H1 (cell line): ENCODE results near the gene GIPC1. TPM values are rescaled to one million over a fixed set of nuclear protein-coding genes. Genes with fewer than 3 reads are reported as not detected.

Experiments used
- CTCF ChIA-PET: fragments of 300-600 bp; sonication (Branson Sonifier 250); formaldehyde crosslinking; loops from one replicate; lab custom pipeline; 2021; ENCODE audit not compliant: partially characterized antibody; lab: Charles Lee
- POLR2A ChIA-PET: fragments of 300-600 bp; sonication (Branson Sonifier 250); formaldehyde crosslinking; loops from one replicate; lab custom pipeline; 2021; ENCODE audit warnings: inconsistent platforms; ENCODE audit not compliant: partially characterized antibody; lab: Charles Lee
- DNase-seq, 2 experiments: peaks; one replicate each; pipeline versions ENCODE4 v3.0.0 to v3.0.0-alpha.2; 2010 to 2022; ENCODE audit warnings: low spot score in 2 of 2, low read depth in 1 of 2, mixed read lengths in 1 of 2
- FAIRE-seq: peaks from 2 replicates; lab custom pipeline; 2011; peaks lifted over from hg19 to GRCh38; lab: Jason Lieb, UNC
- H2AFZ ChIP-seq: 2 replicates; pipeline ENCODE4 v1.8.1; 2012; ENCODE audit warnings: low read length, inconsistent platforms
- H2AK5ac ChIP-seq: 2 replicates; pipeline ENCODE4 v1.6.1; 2013; ENCODE audit warnings: low read depth, low read length
- H2BK120ac ChIP-seq: replicated peaks from 2 replicates; pipeline ENCODE3; 2013; ENCODE audit warnings: low read depth, low read length, inconsistent platforms
- H2BK12ac ChIP-seq: 2 replicates; pipeline ENCODE4 v1.6.1; 2013; ENCODE audit warnings: low read depth, low read length
- H2BK15ac ChIP-seq: 2 replicates; pipeline ENCODE4 v1.6.1; 2013; ENCODE audit warnings: low read length
- H2BK20ac ChIP-seq: 2 replicates; pipeline ENCODE4 v1.6.1; 2013; ENCODE audit warnings: low read length
- H2BK5ac ChIP-seq: 2 replicates; pipeline ENCODE4 v1.6.1; 2013; ENCODE audit warnings: low read depth, low read length
- H3K14ac ChIP-seq: 2 replicates; pipeline ENCODE4 v1.6.1; 2013; ENCODE audit warnings: inconsistent platforms; ENCODE audit not compliant: insufficient read length
- H3K18ac ChIP-seq: 2 replicates; pipeline ENCODE4 v1.6.1; 2013; ENCODE audit warnings: low read length; ENCODE audit errors: extremely low read depth
- H3K23ac ChIP-seq: 2 replicates; pipeline ENCODE4 v1.6.1; 2013; ENCODE audit warnings: inconsistent platforms; ENCODE audit not compliant: insufficient read length
- H3K23me2 ChIP-seq: 2 replicates; pipeline ENCODE4 v1.6.1; 2013; ENCODE audit warnings: low read depth, low read length
- H3K27ac ChIP-seq: 2 replicates; pipeline ENCODE4 v1.6.1; 2011; ENCODE audit warnings: low read depth, low read length, inconsistent platforms
- H3K27me3 ChIP-seq, 4 experiments: replicated peaks in 1 of 4; 1 replicate in 1 of 4; 2 replicates in 3 of 4; pipeline versions ENCODE4 v1.6.1 to v1.8.1; 2011 to 2013; ENCODE audit warnings: low read length in 3 of 4, mild to moderate bottlenecking in 3 of 4, inconsistent platforms in 2 of 4, mixed read lengths in 2 of 4, moderate library complexity in 1 of 4; ENCODE audit not compliant: control insufficient read depth in 3 of 4, insufficient read depth in 3 of 4; ENCODE audit errors: extremely low read depth in 1 of 4
- H3K36me3 ChIP-seq, 4 experiments: 2 replicates each; pipeline versions ENCODE4 v1.6.1 to v1.8.1; 2011 to 2013; ENCODE audit warnings: mild to moderate bottlenecking in 4 of 4, low read length in 3 of 4, moderate library complexity in 2 of 4, control low read depth in 1 of 4, inconsistent platforms in 1 of 4; ENCODE audit not compliant: insufficient read depth in 4 of 4, control insufficient read depth in 2 of 4
- H3K4ac ChIP-seq: replicated peaks from 2 replicates; pipeline ENCODE3; 2013; ENCODE audit warnings: low read length, low read depth, mixed read lengths, inconsistent platforms; ENCODE audit not compliant: insufficient read length
- H3K4me1 ChIP-seq, 4 experiments: replicated peaks in 1 of 4; 1 replicate in 1 of 4; 2 replicates in 3 of 4; pipeline versions ENCODE4 v1.6.1 to v1.8.1; 2011 to 2013; ENCODE audit warnings: low read length in 3 of 4, inconsistent platforms in 2 of 4, mixed read lengths in 1 of 4; ENCODE audit not compliant: insufficient read depth in 4 of 4, control insufficient read depth in 3 of 4
- H3K4me2 ChIP-seq, 2 experiments: 2 replicates each; pipeline versions ENCODE4 v1.6.1 to v1.8.1; 2011 to 2013; ENCODE audit warnings: low read depth in 2 of 2, low read length in 2 of 2, control low read depth in 1 of 2, inconsistent platforms in 1 of 2, mild to moderate bottlenecking in 1 of 2; ENCODE audit not compliant: insufficient read depth in 1 of 2
- H3K4me3 ChIP-seq, 4 experiments: fragments of 200-600, 300-600 bp in 1 of 4; sonication (generic), shearing (Covaris generic), sonication (Bioruptor Twin) in 1 of 4; 2 replicates each; pipeline versions ENCODE4 v1.5.1 to v1.8.1; 2011 to 2016; ENCODE audit warnings: low read length in 4 of 4, low read depth in 3 of 4, control low read depth in 2 of 4, inconsistent platforms in 2 of 4, mild to moderate bottlenecking in 2 of 4, mixed read lengths in 1 of 4, moderate library complexity in 1 of 4; ENCODE audit not compliant: insufficient read depth in 2 of 4; ENCODE audit errors: extremely low read depth in 1 of 4
- H3K56ac ChIP-seq: replicated peaks from 2 replicates; pipeline ENCODE3; 2013; ENCODE audit warnings: low read depth, mild to moderate bottlenecking, mixed read lengths, low read length, inconsistent platforms; ENCODE audit not compliant: insufficient read length
- H3K79me1 ChIP-seq: 2 replicates; pipeline ENCODE4 v1.6.1; 2013; ENCODE audit warnings: low read depth, low read length, control low read depth
- H3K79me2 ChIP-seq, 2 experiments: 2 replicates each; pipeline versions ENCODE4 v1.6.1 to v1.8.1; 2012 to 2013; ENCODE audit warnings: low read length in 2 of 2, mild to moderate bottlenecking in 2 of 2, inconsistent platforms in 1 of 2; ENCODE audit not compliant: insufficient read depth in 2 of 2, control insufficient read depth in 1 of 2
- H3K9ac ChIP-seq, 4 experiments: replicated peaks in 1 of 4; 1 replicate in 1 of 4; 2 replicates in 3 of 4; pipeline versions ENCODE4 v1.6.1 to v1.8.1; 2011 to 2013; ENCODE audit warnings: low read depth in 3 of 4, low read length in 3 of 4, control low read depth in 2 of 4, mild to moderate bottlenecking in 2 of 4, moderate library complexity in 2 of 4, inconsistent platforms in 1 of 4; ENCODE audit errors: extremely low read depth in 1 of 4
- H3K9me3 ChIP-seq, 2 experiments: 2 replicates each; pipeline versions ENCODE4 v1.6.1 to v1.8.1; 2012 to 2013; ENCODE audit warnings: mild to moderate bottlenecking in 2 of 2, moderate library complexity in 2 of 2, control low read depth in 1 of 2, inconsistent platforms in 1 of 2, low read depth in 1 of 2, low read length in 1 of 2, mixed read lengths in 1 of 2; ENCODE audit not compliant: insufficient read depth in 2 of 2
- H4K20me1 ChIP-seq, 2 experiments: replicated peaks in 1 of 2; 2 replicates each; pipeline versions ENCODE3 to v1.8.1; 2011 to 2013; ENCODE audit warnings: inconsistent platforms in 2 of 2, low read length in 2 of 2, mild to moderate bottlenecking in 1 of 2; ENCODE audit not compliant: insufficient read depth in 2 of 2, control insufficient read depth in 1 of 2
- H4K5ac ChIP-seq: 2 replicates; pipeline ENCODE4 v1.6.1; 2013; ENCODE audit warnings: low read length, low read depth, mixed read lengths, inconsistent platforms; ENCODE audit not compliant: insufficient read length
- H4K8ac ChIP-seq: 2 replicates; pipeline ENCODE4 v1.8.0; 2013; ENCODE audit warnings: mild to moderate bottlenecking, moderate library complexity, low read length, inconsistent platforms; ENCODE audit not compliant: insufficient read depth; ENCODE audit errors: extremely low read depth
- H4K91ac ChIP-seq: replicated peaks from 2 replicates; pipeline ENCODE3; 2013; ENCODE audit warnings: low read length, mixed read lengths, inconsistent platforms; ENCODE audit not compliant: insufficient read length
- CBX5 ChIP-seq: fragments of 300-800, 300-1000 bp; sonication (generic); IDR thresholded peaks from 2 replicates; pipeline ENCODE4 v1.7.1; 2016; ENCODE audit warnings: antibody characterized with exemption, low read length, low read depth
- CHD1 ChIP-seq: IDR thresholded peaks from 2 replicates; pipeline ENCODE4 v1.6.1; 2012; ENCODE audit warnings: low read depth, low read length, improper control_type of control experiment
- EGR1 ChIP-seq: IDR thresholded peaks from 2 replicates; pipeline ENCODE4 v1.6.1; 2011; ENCODE audit warnings: low read depth, low read length, borderline replicate concordance
- EP300 ChIP-seq, 2 experiments: IDR thresholded peaks; 1 replicate in 1 of 2; 2 replicates in 1 of 2; pipeline ENCODE4 v1.6.1; 2011 to 2012; ENCODE audit warnings: low read depth in 2 of 2, low read length in 2 of 2, mild to moderate bottlenecking in 2 of 2, borderline replicate concordance in 1 of 2, inconsistent platforms in 1 of 2, moderate library complexity in 1 of 2
- FOSL1 ChIP-seq: IDR thresholded peaks from 2 replicates; pipeline ENCODE4 v1.6.1; 2011; ENCODE audit warnings: mild to moderate bottlenecking, low read depth, low read length, moderate library complexity; ENCODE audit not compliant: insufficient read depth
- KDM5A ChIP-seq: fragments of 200-600 bp; IDR thresholded peaks from 2 replicates; pipeline ENCODE4 v1.7.1; 2012; ENCODE audit warnings: mild to moderate bottlenecking, low read length, inconsistent platforms, mixed read lengths
- RBBP5 ChIP-seq: IDR thresholded peaks from 2 replicates; pipeline ENCODE4 v1.7.1; 2012; ENCODE audit warnings: low read depth, mild to moderate bottlenecking, inconsistent platforms, low read length, moderate library complexity, borderline replicate concordance
- SP2 ChIP-seq: IDR thresholded peaks from 2 replicates; pipeline ENCODE4 v1.6.1; 2012; ENCODE audit warnings: mild to moderate bottlenecking, low read length, inconsistent platforms
- TBP ChIP-seq: IDR thresholded peaks from 2 replicates; pipeline ENCODE4 v1.6.1; 2011; ENCODE audit warnings: low read depth, low read length, improper control_type of control experiment
- WGBS, 2 experiments: shearing (Covaris generic) in 1 of 2; methylation state at CpG; one replicate each; pipeline versions ENCODE4 v1.1.6 to v1.1.7; 2013 to 2015; ENCODE audit warnings: low lambda C conversion rate in 2 of 2, mixed read lengths in 2 of 2, inconsistent platforms in 1 of 2, low coverage in 1 of 2, missing lambda C conversion rate in 1 of 2; ENCODE audit not compliant: insufficient replicate concordance in 2 of 2, insufficient coverage in 1 of 2, insufficient read length in 1 of 2; ENCODE audit errors: extremely low coverage in 1 of 2, missing lambda C conversion rate in 1 of 2; 5-methylcytosine and 5-hydroxymethylcytosine counted together
- polyA plus RNA-seq, 7 experiments: library from polyadenylated mRNA; depleted of rRNA in 3 of 7; stranded (reverse) in 5 of 7; unstranded in 2 of 7; fragments of >200 nt in 5 of 7; fragments of 200-250 nt in 2 of 7; gene quantifications; 1 replicate in 5 of 7; 2 replicates in 1 of 7; 4 replicates in 1 of 7; pipeline versions ENCODE4 v1.2.1 to v1.2.3, GENCODE V29; 2011 to 2013; ENCODE audit warnings: missing spikeins in 2 of 7, mixed read lengths in 2 of 7
- total RNA-seq: library from RNA; stranded (reverse); fragmentation: NEBNext Ultra II Directional; extraction: Animal tissue kit (Norgen Biotek cat#: 25700); gene quantifications from 2 replicates; pipeline ENCODE4 v1.2.1, GENCODE V29; 2021
- TF ChIP-seq, protein P1 (sequence below): IDR thresholded peaks from 2 replicates; pipeline ENCODE4 v1.6.1; 2011; ENCODE audit warnings: low read length, improper control_type of control experiment

GIPC1 gene
- total and polyA plus RNA-seq, 2 of the 8 experiments (the other 6 are each of a cell fraction or from before 2014, with no cell fraction given) = 65.6 to 72.0 TPM

DNA sequence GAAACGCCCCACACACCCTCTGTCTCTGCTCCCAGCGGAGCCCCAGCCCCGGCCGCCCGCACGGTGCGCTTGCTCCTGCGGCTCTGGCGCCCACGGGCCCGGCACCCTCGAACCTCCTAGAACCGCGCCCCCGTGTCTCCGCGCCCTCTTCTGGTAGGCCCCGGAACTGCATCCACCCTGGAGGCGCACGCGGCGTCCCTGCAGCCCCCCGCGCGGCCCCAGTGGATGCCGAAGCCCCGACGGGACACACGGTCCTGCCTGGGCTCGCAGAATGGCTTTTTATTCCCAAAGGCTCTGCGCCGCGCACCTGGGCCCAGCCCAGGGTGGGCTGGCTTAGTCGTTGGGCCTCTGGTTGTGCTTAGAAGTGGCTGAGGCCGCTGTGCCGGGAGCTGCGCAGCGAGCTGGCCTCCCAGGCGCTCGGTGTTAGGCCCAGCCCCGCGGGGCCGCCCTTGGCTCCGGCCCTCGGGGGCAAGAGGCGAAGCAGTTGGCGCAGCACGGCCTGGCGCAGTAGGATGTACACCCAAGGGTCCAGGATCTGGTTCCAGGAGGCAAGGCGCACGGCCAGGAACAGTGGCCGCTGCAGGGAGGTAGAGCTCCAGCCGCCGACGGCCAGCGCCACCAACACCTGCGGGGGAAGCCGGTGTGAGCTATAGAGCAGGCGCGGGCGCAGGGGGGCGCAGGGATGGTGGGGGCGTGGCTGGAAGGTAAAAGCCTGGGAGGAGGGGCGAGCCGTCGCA, 23.6 kb downstream of the GIPC1 start:
- ChIA-PET POLR2A (interaction anchor here (0.6 to 2.6 kb wide), 19 partner anchors 9 to 381 kb away, joined by 3 to 13 read pairs (median 4); partner anchors contain the start of genes ASF1B, DNAJB1 and GIPC1), CTCF (interaction anchor here (0.6 to 4.2 kb wide), 31 partner anchors 9 to 566 kb away, joined by 3 to 20 read pairs (median 4); partner anchors contain the start of genes DNAJB1 and PKN1)
- 10% methylated on average over 61 of the region's 66 CpGs; no CpG with 5 or more reads in 1 of the 2 experiments for WGBS, 2 experiments
- TF ChIP-seq EGR1 (no peak), EP300 (IDR thresholded peaks at IDR 0.05; ENCODE audit: borderline replicate concordance in 1 of 2, low read depth in 2 of 2, low read length in 2 of 2) (no peak), KDM5A (no peak), CBX5 (no peak), FOSL1 (no peak), RBBP5 (no peak), SP2 (no peak), CHD1 (no peak), TBP (peak; percentile 28; the same call in 1 of the 2 replicates)
- TF ChIP-seq, protein P1, sequence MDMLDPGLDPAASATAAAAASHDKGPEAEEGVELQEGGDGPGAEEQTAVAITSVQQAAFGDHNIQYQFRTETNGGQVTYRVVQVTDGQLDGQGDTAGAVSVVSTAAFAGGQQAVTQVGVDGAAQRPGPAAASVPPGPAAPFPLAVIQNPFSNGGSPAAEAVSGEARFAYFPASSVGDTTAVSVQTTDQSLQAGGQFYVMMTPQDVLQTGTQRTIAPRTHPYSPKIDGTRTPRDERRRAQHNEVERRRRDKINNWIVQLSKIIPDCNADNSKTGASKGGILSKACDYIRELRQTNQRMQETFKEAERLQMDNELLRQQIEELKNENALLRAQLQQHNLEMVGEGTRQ = no peak

More for the DNA sequence above, 23.6 kb downstream of the GIPC1 start:
- Histone ChIP-seq H2BK20ac (no peak overlapping the region), H4K91ac (peak overlapping the region; percentile 99), H4K20me1 (peaks cover 0 to 6% of the 10 kb centered on the region in 2 experiments), H3K9me3 (no peaks in the 10 kb centered on the region), H4K5ac (peak overlapping the region; percentile 92), H2BK12ac (no peak overlapping the region), H3K9ac (peak overlapping the region in 2 of 4 experiments; percentile 49 to 58; a peak in 4 of 7 replicates), H2BK15ac (peak overlapping the region; percentile 98; the same call in 1 of the 2 replicates), H3K23ac (no peak overlapping the region), H3K4me3 (peak overlapping the region; percentile 29 to 62 (median 40)), H4K8ac (peak overlapping the region; percentile 91), H2BK120ac (peak overlapping the region; percentile 87), H3K79me2 (no peaks in the 10 kb centered on the region), H2BK5ac (0 out of 2 replicates have a peak overlapping the region, but pooled peaks have one; percentile 20), H3K23me2 (peaks cover 4% of the 10 kb centered on the region), H2AFZ (0 out of 2 replicates have a peak overlapping the region, but pooled peaks have one; percentile 40), H3K36me3 (peaks cover 0 to 6% (median 4%) of the 10 kb centered on the region in 4 experiments; a peak in 4 of 8 replicates), H3K4me2 (peak overlapping the region; percentile 57 to 76), H3K27me3 (no peaks in the 10 kb centered on the region), H2AK5ac (no peak overlapping the region), H3K79me1 (no peaks in the 10 kb centered on the region), H3K18ac (peak overlapping the region; percentile 95), H3K4me1 (peaks cover 0 to 21% (median 15%) of the 10 kb centered on the region in 4 experiments; a peak in 6 of 7 replicates), H3K27ac (no peak overlapping the region; the same call in 1 of the 2 replicates), H3K56ac (peak overlapping the region; percentile 92), H3K14ac (no peak overlapping the region), H3K4ac (peak overlapping the region; percentile 97)
- FAIRE-seq (no peak), DNase-seq (peak in 1 of 2 experiments; percentile 98)
